ENCODE results near the gene CIROP. TPM values are rescaled to one million over a fixed set of nuclear protein-coding genes. Genes with fewer than 3 reads are reported as not detected.

The CIROP gene
- total and polyA plus RNA-seq, 9 of the 15 experiments (the other 6 are each of a cell fraction or from before 2014, with no cell fraction given) = not detected

GRCh38 chr14:23062002-23062401 lies 42.8 kb downstream of the CIROP start (continued):
- TF ChIP-seq BHLHE40 (IDR thresholded peaks at IDR 0.05; ENCODE audit: low read length) = peak; percentile 73
- 0 out of 2 replicates have a peak, but pooled peaks have one; percentile 7 for TF ChIP-seq USF1 (CRISPR knock-in tag; IDR thresholded peaks at IDR 0.05)
- TF ChIP-seq NFIC (IDR thresholded peaks at IDR 0.05) = peak; percentile 74
- no peak for TF ChIP-seq CHD2 (IDR thresholded peaks at IDR 0.05; ENCODE audit: low read depth, low read length)

- 98% methylated on average over 16 of the region's 17 CpGs for WGBS (ENCODE audit: insufficient coverage, low coverage, missing lambda C conversion rate)
- Histone ChIP-seq H3K4me2 (ENCODE audit: insufficient read depth, low read length) (no peak overlapping the region), H3K9ac (ENCODE audit: insufficient read depth in 1 of 2, low read depth in 2 of 2, low read length in 2 of 2) (no peak overlapping the region), H3K4me1 (replicated peaks in 1 of 2; ENCODE audit: control insufficient read depth in 2 of 2, insufficient read depth in 2 of 2, low read length in 2 of 2) (peaks cover 11 to 30% of the 10 kb centered on the region in 2 experiments), H2AFZ (ENCODE audit: low read depth, low read length) (no peak overlapping the region), H3K27me3 (ENCODE audit: control insufficient read depth in 2 of 2, insufficient read depth in 2 of 2, low read length in 2 of 2) (no peaks in the 10 kb centered on the region), H4K20me1 (replicated peaks; ENCODE audit: control insufficient read depth, insufficient read depth, low read length) (0 out of 2 replicates have a peak, but pooled peaks cover 2% of the 10 kb centered on the region), H3K36me3 (ENCODE audit: control insufficient read depth, insufficient read depth, low read length) (peaks cover 67% of the 10 kb centered on the region), H3K4me3 (no peak overlapping the region), H3K79me2 (ENCODE audit: control insufficient read depth, insufficient read depth, low read length) (peaks cover 5% of the 10 kb centered on the region; the same call in 1 of the 3 replicates), H3K9me1 (ENCODE audit: control insufficient read depth, insufficient read depth, low read length) (no peaks in the 10 kb centered on the region), H3K9me3 (replicated peaks; ENCODE audit: control insufficient read depth, insufficient read depth, low read depth, low read length) (no peaks in the 10 kb centered on the region), H3K27ac (ENCODE audit: extremely low read depth, low read depth, low read length) (no peak overlapping the region)
- intact Hi-C loops (cut with micrococcal nuclease) (no loop called here), in situ Hi-C loops (cut with MboI) (no loop called here)
- POLR2A ChIA-PET = interaction anchor here (0.6 to 1.7 kb wide), 6 partner anchors 34 to 134 kb away, joined by 3 to 7 read pairs (median 4); partner anchors contain the start of genes ACIN1 and C14orf119
- BruUV-seq (replicated peaks) = no TSS peak
- FAIRE-seq = no peak
- CTCF ChIA-PET (ENCODE audit: low intra/inter-chr PET ratio) = interaction anchor here (9.2 kb wide), 1 partner anchor 73 kb away, joined by 141 read pairs; no protein-coding TSS in a partner anchor
- ATAC-seq = no peak
- no peak for DNase-seq (ENCODE audit: extremely low read depth in 1 of 4, low spot score in 3 of 4)
- TF ChIP-seq TAF15 (IDR thresholded peaks at IDR 0.05; ENCODE audit: low read depth, low read length) (no peak), SAFB (IDR thresholded peaks at IDR 0.05; ENCODE audit: borderline replicate concordance, low read depth, low read length) (no peak), HDAC6 (IDR thresholded peaks at IDR 0.05; ENCODE audit: low read depth, low read length) (no peak), HDAC3 (IDR thresholded peaks at IDR 0.05; ENCODE audit: borderline replicate concordance, partially characterized antibody) (no peak), AFF4 (CRISPR knock-in tag; IDR thresholded peaks at IDR 0.05) (no peak), GABPB1 (CRISPR knock-in tag; IDR thresholded peaks at IDR 0.05) (no peak), RBM34 (IDR thresholded peaks at IDR 0.05; ENCODE audit: borderline replicate concordance, insufficient read depth, low read length) (no peak), PTRF (tag; IDR thresholded peaks at IDR 0.05) (no peak)
Measured at GRCh38 chr14:23060536-23061260, 44.1 kb downstream of the CIROP start.

Data from K562 (cell line).